Activated CD8-positive, alpha-beta memory T cell treated with anti-CD3 and anti-CD28 coated beads, Interleukin-2, amount 50 U/mL, for 48 hours (primary cell): ENCODE measurements around the gene CASTOR2.
"Not testable (repeated sequence)": the region's sequence is repeated elsewhere in the genome, so short reads cannot be mapped to it uniquely, and the experiment has no call there.

Source experiments
- DNase-seq: peaks from one replicate; pipeline ENCODE4 v3.0.0-alpha.2; 2020

The CASTOR2 gene

DNA sequence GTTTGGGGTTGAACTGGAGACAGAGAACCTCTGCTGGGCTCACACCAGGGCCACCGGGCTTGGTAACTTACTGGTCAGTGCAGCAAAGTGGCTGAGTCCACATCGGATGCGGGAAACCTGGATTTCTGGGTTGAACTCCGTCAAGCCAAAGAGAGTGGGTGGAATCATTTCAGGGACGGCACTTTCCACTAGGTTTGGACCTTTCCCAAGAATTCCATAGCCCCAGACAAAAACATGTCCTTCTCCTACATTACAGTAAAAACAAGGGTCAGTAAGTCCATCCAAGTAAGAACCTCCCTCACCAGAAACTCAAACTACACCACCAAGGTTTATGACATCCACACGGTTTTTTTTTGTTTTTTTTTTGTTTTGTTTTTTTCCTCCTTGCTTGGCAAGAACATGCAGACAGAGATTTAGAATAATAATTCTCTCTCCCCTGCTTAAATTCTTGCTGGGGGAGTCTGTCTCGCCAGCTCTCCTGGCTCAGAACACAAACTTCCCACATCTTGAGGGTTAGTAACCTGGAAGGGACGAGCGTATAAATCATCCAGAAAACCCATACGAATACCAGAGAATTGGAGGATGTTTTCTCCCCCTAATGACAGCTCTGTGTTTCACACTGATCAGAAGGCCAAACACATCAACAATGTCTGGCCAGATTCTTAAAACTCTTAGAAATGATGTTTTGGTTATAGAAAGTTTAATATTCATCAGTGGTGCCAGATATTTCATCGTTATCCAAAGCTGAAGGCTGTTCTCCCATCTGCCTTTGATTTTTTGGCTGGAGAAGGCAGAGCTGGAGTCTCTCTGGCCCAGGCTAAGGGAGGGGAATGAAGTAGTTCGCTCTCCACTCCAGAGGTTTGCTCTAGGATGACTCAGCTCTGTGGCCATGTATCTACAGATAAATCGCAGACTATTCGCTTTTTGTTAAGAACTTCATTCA, 91.6 kb downstream of the CASTOR2 start:
- no peak for DNase-seq

DNA sequence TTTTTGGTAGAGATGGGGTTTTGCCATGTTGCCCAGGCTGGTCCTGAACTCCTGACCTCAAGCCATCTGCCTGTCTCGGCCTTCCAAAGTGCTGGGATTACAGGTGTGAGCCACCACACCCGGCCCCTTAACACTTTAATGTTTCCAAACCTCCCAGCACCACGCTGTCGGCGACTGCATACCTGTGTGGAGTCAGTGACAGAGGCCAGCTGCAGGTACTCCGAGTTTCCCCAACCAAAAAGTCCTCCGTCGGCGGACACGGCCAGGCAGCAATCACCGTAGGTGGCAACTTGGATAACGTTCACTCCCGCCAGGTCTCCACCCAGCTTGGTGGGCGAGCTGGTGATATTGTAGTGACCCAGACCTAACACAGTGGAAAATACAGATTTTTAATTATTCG, 93.9 kb downstream of the CASTOR2 start:
- no peak for DNase-seq

DNA sequence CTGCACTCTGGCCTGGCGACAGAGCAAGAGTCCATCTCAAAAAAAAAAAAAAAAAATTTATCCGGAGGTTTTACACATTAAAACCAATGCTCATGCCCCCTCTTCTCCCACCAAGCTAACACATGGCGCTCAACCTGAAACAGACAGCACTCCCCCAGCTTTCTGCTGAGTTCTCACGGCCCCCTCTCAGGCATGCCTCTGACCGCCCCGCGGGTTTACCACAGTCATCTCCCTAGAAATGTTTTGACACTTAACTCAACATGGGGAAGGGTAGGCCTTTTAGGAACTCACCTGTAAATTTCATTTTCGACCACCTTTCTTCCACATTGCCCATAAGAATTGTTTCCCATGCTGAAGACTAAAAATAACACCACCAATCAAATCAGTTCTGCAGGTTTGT, 99.8 kb downstream of the CASTOR2 start:
- no peak for DNase-seq

DNA sequence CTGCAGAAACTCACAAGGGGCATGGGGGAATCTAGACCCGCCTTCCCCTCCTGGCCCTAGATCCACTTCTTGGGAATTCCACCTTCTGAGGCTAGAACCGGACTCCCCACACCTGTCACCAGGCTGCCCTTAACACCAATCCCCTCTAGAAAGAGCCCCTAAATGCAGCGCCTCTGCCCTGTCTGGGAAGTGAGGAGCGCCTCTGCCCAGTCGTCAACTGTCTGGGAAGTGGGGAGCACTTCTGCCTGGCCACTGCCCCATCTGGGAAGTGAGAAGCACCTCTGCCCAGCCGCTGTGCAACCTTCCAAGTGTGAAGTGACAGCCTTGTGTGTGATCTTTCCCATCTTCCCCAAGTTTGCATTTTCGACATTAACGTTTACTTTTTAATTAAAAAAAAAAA, 100.3 kb downstream of the CASTOR2 start:
- DNase-seq, result no peak

DNA sequence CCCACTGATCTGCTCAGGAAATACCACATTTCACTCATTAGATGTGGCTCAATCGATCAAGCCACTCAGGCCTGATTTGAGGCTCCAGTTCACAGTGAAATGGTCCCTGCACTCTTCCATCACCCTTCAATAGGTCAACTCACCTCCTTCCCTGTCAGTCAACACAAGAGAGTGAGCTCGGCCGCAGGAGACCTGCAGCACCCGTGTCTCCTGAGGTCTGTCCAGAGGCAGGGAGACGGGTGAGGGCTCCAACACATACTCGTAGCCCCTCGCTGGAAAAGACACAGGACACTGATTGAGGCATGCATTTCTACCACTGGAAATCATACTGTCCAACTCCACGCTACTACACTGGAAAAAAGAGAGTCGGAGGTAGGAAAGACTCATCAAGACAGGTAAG, 102.0 kb downstream of the CASTOR2 start:
- no peak for DNase-seq

DNA sequence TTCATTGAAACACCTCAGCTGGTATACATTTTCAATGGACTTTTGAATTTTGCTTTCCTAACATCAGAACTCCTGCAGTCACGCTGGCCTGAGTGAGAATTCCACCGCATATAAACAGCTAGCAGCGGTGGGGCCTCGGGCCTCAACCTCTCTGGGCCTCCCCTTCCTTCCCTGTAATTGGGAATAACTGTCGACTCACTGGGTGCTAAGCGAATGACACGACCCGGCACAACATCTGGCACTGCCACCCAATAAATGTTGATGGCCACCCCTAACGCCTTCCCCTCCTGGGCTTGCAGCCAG, 108.4 kb downstream of the CASTOR2 start:
- no peak for DNase-seq

DNA sequence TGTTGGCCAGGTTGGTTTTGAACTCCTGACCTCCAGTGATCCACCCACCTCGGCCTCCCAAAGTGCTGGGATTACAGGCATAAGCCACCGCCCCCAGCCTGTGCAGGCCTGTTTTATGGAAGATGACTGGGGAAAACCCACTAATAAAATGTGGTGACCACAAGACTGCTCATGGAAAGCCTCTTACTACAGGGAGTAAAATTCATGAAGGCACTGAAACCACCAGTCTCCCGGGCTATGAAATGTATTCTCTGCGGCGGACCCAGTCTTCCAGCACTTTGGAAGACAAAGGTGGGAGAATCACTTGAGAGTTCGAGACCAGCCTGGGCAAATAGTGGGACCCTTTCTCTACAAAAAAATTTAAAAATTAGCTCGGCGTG, 109.7 kb downstream of the CASTOR2 start:
- not testable (repeated sequence) for DNase-seq
